GM12878 (cell line): ENCODE measurements around the gene PDPN. TPM values are rescaled to one million over a fixed set of nuclear protein-coding genes. Genes with fewer than 3 reads are reported as not detected.

ENCODE experiments used
- ATAC-seq: fragments of 200-7000 bp; cut with Tn5 transposase; 3 replicates; pipeline ENCODE4 v1.9.1; 2020; ENCODE audit warnings: mild to moderate bottlenecking, moderate library complexity
- BruUV-seq: library from RNA; stranded (reverse); fragments of 400-500 nt; replicated peaks from 2 replicates; lab custom pipeline; 2021; lab: Mats Ljungman, UMichigan
- CTCF ChIA-PET: fragments of 300-600 bp; sonication (Branson Sonifier 250); formaldehyde crosslinking; extraction: SDS; loops from one replicate; lab custom pipeline; 2021; ENCODE audit warnings: inconsistent platforms; lab: Yijun Ruan, JAX
- POLR2A ChIA-PET: fragments of 350-600 bp; formaldehyde crosslinking; extraction: SDS; loops from one replicate; lab custom pipeline; 2021; ENCODE audit warnings: inconsistent platforms; lab: Charles Lee
- RAD21 ChIA-PET: fragments of 300-600 bp; sonication (Branson Sonifier 250); formaldehyde crosslinking; loops from one replicate; lab custom pipeline; 2023; ENCODE audit warnings: antibody characterized with exemption; ENCODE audit not compliant: unreplicated experiment; lab: Charles Lee
- SMC1A ChIA-PET: fragments of 300-600 bp; sonication (Branson Sonifier 250); formaldehyde crosslinking; loops from one replicate; lab custom pipeline; 2023; ENCODE audit not compliant: unreplicated experiment, uncharacterized antibody; lab: Charles Lee
- DNase-seq: peaks from one replicate; pipeline ENCODE4 v3.0.0-alpha.2; 2011; ENCODE audit warnings: low read depth, low spot score
- FAIRE-seq: peaks from 3 replicates; lab custom pipeline; 2011; peaks lifted over from hg19 to GRCh38; lab: Jason Lieb, UNC
- H2AFZ ChIP-seq: 2 replicates; pipeline ENCODE4 v1.6.0; 2011; ENCODE audit warnings: low read depth, low read length, control low read depth; ENCODE audit not compliant: control insufficient read depth
- H3K27ac ChIP-seq: 2 replicates; pipeline ENCODE4 v1.5.1; 2011; ENCODE audit warnings: control low read depth; ENCODE audit not compliant: control insufficient read depth, insufficient read depth
- H3K27me3 ChIP-seq, 2 experiments: replicated peaks in 1 of 2; 2 replicates each; pipeline versions ENCODE4 v1.6.0 to v1.6.1; 2011; ENCODE audit warnings: low read length in 1 of 2; ENCODE audit not compliant: control insufficient read depth in 2 of 2, insufficient read depth in 2 of 2
- H3K36me3 ChIP-seq, 2 experiments: 2 replicates each; pipeline ENCODE4 v1.5.1; 2011; ENCODE audit warnings: low read length in 1 of 2; ENCODE audit not compliant: control insufficient read depth in 2 of 2, insufficient read depth in 2 of 2
- H3K4me1 ChIP-seq: 2 replicates; pipeline ENCODE4 v1.6.1; 2011; ENCODE audit warnings: mild to moderate bottlenecking, low read length, moderate library complexity, mixed read lengths; ENCODE audit not compliant: control insufficient read depth, insufficient read depth
- H3K4me2 ChIP-seq: 2 replicates; pipeline ENCODE4 v1.6.0; 2011; ENCODE audit warnings: control low read depth; ENCODE audit not compliant: control insufficient read depth, insufficient read depth
- H3K4me3 ChIP-seq: fragments of 200-600 bp; sonication (generic); 2 replicates; pipeline ENCODE4 v1.5.1; 2016
- H3K79me2 ChIP-seq: 2 replicates; pipeline ENCODE4 v1.6.0; 2011; ENCODE audit warnings: low read length; ENCODE audit not compliant: control insufficient read depth, insufficient read depth
- H3K9ac ChIP-seq: 2 replicates; pipeline ENCODE4 v1.8.0; 2011; ENCODE audit warnings: low read length, control low read depth, mixed read lengths; ENCODE audit not compliant: control insufficient read depth, insufficient read depth
- H3K9me3 ChIP-seq: replicated peaks from 3 replicates; pipeline ENCODE4 v1.5.1; 2011; ENCODE audit warnings: mild to moderate bottlenecking, low read length; ENCODE audit not compliant: control insufficient read depth, insufficient read depth
- H4K20me1 ChIP-seq: 2 replicates; pipeline ENCODE4 v1.6.0; 2011; ENCODE audit not compliant: control insufficient read depth, insufficient read depth
- WGBS: methylation state at CpG from one replicate; pipeline ENCODE4 v1.1.6; 2016; ENCODE audit warnings: low lambda C conversion rate; ENCODE audit not compliant: insufficient replicate concordance, insufficient coverage; ENCODE audit errors: missing lambda C conversion rate; 5-methylcytosine and 5-hydroxymethylcytosine counted together
- in situ Hi-C: fragments of 300-500 bp; cut with MboI; formaldehyde crosslinking; loops from 9 replicates; pipeline ENCODE4 v1.14.3; 2018; ENCODE audit warnings: mixed read lengths
- intact Hi-C: fragments of 100-400 bp; cut with micrococcal nuclease; formaldehyde crosslinking; loops from one replicate; pipeline ENCODE4 v1.14.2; 2022; ENCODE audit not compliant: unreplicated experiment
- polyA plus RNA-seq, 11 experiments: library from polyadenylated mRNA; depleted of rRNA in 4 of 11; unstranded in 6 of 11; stranded (reverse) in 5 of 11; fragments of >200 nt; fragmentation: Nextera tagmentation in 4 of 11; fragmentation: Illumina TruSeq in 1 of 11; extraction: Ambion mirVana in 4 of 11; extraction: Trizol in 1 of 11; gene quantifications; 1 replicate in 1 of 11; 2 replicates in 10 of 11; pipeline versions ENCODE4 v1.2.1 to v1.2.3, GENCODE V29; 2011 to 2016; ENCODE audit warnings: inconsistent platforms in 2 of 11, missing spikeins in 2 of 11, low read depth in 1 of 11
- total RNA-seq, 4 experiments: library from RNA; depleted of rRNA in 3 of 4; stranded (reverse); fragments of >200 nt in 3 of 4; fragmentation: Illumina TruSeq in 1 of 4; extraction: Trizol in 1 of 4; gene quantifications; 2 replicates each; pipeline versions ENCODE4 v1.2.1 to v1.2.3, GENCODE V29; 2013 to 2021
- TF ChIP-seq, protein P1 (sequence below): fragments of 450-650 bp; IDR thresholded peaks from 2 replicates; pipeline ENCODE4 v1.6.1; 2016; ENCODE audit warnings: mild to moderate bottlenecking, moderate library complexity, borderline replicate concordance

Gene PDPN
- total and polyA plus RNA-seq, 10 of the 15 experiments (the other 5 are each of a cell fraction or from before 2014, with no cell fraction given), result 0.21 TPM; not detected in 9

DNA sequence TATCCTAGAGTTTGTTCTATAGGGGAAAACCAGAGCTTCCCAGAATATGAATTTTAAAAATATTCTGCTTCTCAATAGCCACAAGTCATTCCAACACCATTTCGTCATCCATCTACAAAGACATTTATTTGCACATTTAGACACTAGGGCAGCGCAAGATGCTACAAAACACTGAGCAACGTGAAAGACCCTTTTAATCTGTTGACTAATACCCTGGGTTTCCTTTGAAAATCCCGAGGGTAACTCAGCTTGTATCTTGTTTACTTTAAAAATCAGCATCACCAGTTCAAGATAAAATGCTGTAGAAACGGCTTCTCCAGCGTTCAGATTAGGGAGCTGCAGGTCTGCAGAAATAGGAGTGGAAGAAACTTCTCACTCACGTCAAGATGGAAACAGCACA lies 13.5 kb downstream of the PDPN start:
- TF ChIP-seq, protein P1, sequence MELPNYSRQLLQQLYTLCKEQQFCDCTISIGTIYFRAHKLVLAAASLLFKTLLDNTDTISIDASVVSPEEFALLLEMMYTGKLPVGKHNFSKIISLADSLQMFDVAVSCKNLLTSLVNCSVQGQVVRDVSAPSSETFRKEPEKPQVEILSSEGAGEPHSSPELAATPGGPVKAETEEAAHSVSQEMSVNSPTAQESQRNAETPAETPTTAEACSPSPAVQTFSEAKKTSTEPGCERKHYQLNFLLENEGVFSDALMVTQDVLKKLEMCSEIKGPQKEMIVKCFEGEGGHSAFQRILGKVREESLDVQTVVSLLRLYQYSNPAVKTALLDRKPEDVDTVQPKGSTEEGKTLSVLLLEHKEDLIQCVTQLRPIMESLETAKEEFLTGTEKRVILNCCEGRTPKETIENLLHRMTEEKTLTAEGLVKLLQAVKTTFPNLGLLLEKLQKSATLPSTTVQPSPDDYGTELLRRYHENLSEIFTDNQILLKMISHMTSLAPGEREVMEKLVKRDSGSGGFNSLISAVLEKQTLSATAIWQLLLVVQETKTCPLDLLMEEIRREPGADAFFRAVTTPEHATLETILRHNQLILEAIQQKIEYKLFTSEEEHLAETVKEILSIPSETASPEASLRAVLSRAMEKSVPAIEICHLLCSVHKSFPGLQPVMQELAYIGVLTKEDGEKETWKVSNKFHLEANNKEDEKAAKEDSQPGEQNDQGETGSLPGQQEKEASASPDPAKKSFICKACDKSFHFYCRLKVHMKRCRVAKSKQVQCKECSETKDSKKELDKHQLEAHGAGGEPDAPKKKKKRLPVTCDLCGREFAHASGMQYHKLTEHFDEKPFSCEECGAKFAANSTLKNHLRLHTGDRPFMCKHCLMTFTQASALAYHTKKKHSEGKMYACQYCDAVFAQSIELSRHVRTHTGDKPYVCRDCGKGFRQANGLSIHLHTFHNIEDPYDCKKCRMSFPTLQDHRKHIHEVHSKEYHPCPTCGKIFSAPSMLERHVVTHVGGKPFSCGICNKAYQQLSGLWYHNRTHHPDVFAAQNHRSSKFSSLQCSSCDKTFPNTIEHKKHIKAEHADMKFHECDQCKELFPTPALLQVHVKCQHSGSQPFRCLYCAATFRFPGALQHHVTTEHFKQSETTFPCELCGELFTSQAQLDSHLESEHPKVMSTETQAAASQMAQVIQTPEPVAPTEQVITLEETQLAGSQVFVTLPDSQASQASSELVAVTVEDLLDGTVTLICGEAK, result no peak
- H3K9me3 ChIP-seq, result no peaks in the 10 kb centered on the region
- in situ Hi-C loops (no loop called here), intact Hi-C loops (no loop called here)
- ChIA-PET SMC1A (no interaction called here), RAD21 (no interaction called here), POLR2A (no interaction called here), CTCF (interaction anchor here (0.6 kb wide), 1 partner anchor 41 kb away, joined by 3 read pairs; no protein-coding TSS in a partner anchor)
- H3K4me1 ChIP-seq, result no peaks in the 10 kb centered on the region
- H4K20me1 ChIP-seq, result no peaks in the 10 kb centered on the region
- DNase-seq, result no peak
- 46% methylated on average over 7 of the region's 7 CpGs for WGBS
- BruUV-seq, result no TSS peak
- FAIRE-seq, result no peak
- H2AFZ ChIP-seq, result no peak overlapping the region
- H3K27me3 ChIP-seq, result no peaks in the 10 kb centered on the region
- H3K79me2 ChIP-seq, result no peaks in the 10 kb centered on the region
- no peak for ATAC-seq
- no peak overlapping the region for H3K4me2 ChIP-seq
- H3K36me3 ChIP-seq, result no peaks in the 10 kb centered on the region
- H3K27ac ChIP-seq, result no peak overlapping the region
- H3K4me3 ChIP-seq, result no peak overlapping the region
- H3K9ac ChIP-seq, result no peak overlapping the region
